Stimulated activated CD8-positive, alpha-beta memory T cell treated with anti-CD3 and anti-CD28 coated beads, Interleukin-4, amount 100 ng/mL, for 48 hours (primary cell): ENCODE measurements around the gene ZNF776.
"Not testable (repeated sequence)": the region's sequence is repeated elsewhere in the genome, so short reads cannot be mapped to it uniquely, and the experiment has no call there.

Experiments used
- DNase-seq: peaks from one replicate; pipeline ENCODE4 v3.0.0-alpha.2; 2020

The ZNF776 gene

GRCh38 chr19:57746580-57747471 is at the start of gene ZNF776:
Gene ZNF776, plus strand, starts transcription at chr19:57746815. Its CDS starts 244 bp downstream, at chr19:57747059.
- DNase-seq: peak; percentile 82

GRCh38 chr19:57701625-57702024 is 45.0 kb upstream of the ZNF776 start:
- no peak for DNase-seq

GRCh38 chr19:57706346-57706745 is 40.3 kb upstream of the ZNF776 start:
- no peak for DNase-seq

GRCh38 chr19:57708641-57709361 is 37.8 kb upstream of the ZNF776 start, which contains the start of gene ZNF154:
Gene ZNF154, minus strand, starts transcription at chr19:57709204. Its CDS starts 233 bp downstream, at chr19:57708971.
- peak; percentile 38 for DNase-seq

- DNase-seq: no peak
Measured at GRCh38 chr19:57709616-57710015, 37.0 kb upstream of the ZNF776 start.

DNA sequence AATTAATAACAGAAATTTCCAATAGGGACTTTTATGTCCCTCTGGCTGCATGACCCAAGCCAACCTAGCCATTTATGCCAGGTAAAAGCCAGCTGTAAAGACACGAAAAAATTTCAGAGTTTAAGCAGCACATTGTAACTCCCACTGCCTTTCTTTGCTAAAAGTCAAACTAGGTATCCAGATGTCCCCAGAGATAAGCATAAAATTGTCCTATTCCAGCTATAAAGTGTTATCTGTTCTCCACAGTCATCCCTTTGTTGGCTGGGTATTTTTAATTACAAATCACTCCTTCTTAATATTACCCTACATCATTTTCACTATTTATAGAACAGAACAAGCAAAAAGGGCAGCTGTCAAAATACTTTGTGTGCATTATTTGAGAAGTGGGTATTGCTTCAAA is 34.4 kb upstream of the ZNF776 start:
- no peak for DNase-seq

DNA sequence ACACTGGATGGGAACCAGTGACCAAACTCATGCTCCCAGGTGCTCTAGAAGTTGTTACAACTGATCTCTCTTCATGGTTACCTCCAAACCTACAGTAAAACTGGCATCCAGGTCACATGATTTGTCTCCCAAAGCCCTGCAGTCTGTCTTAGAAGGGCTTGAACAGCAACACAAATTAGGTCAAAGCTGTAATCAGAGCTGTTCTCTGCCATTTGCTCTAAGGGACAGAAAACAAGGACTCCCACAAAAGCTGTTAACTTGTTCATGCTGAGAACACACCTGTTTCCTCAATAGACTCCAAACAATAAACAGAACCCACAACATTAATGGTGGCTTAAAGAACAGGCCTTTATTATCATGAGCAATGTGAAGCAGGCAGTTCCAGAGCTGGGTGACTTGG is 27.2 kb upstream of the ZNF776 start:
- DNase-seq: no peak

DNA sequence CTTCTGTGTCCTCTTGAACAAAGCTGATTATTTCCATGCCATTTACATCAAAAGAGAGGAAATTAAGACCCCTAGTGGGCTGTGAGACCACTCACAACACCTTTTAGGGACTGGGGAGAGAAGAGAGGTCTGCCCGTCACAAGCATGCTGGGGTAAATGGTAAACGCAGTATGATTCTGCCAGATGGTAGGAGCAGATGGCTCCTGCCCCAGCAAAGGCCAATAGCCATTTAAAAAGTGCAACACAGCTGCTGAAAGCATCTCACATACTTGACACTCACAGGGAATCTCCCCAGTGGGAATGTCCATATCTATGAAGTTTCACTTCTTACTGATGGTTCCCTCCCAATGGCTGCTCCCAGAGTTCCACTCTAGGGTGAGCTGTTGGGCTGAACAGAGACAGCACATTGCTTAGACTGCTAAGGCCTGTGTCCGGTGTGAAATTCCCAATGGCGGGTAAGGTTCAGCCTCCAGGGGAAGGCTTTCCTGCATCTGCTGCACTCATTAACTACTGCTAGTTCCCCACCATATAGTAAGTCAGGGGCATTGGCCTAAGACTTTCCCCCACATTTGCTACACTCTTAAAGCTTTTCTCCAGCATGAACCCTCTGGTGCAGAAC is 26.6 kb upstream of the ZNF776 start:
- DNase-seq: no peak

GRCh38 chr19:57720878-57721277 is 25.7 kb upstream of the ZNF776 start:
- no peak for DNase-seq

DNA sequence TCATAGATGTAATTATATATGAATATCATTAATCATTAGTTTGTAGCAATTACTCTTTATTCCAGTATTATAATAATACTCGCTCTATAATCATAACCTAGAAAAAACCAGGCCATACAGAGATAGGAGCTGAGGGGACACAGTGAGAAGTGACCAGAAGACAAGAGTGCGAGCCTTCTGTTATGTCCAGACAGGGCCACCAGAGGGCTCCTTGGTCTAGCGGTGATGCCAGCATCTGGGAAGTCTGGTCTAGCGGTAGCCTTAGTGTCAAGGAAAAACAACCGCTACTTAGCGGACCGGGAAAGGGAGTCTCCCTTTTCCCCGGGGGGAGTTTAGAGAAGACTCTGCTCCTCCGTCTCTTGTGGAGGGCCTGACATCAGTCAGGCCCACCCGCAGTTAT is 8.3 kb upstream of the ZNF776 start:
- peak; percentile 56 for DNase-seq

- DNase-seq: not testable (repeated sequence)
Measured at GRCh38 chr19:57738770-57739169, 7.8 kb upstream of the ZNF776 start.

DNA sequence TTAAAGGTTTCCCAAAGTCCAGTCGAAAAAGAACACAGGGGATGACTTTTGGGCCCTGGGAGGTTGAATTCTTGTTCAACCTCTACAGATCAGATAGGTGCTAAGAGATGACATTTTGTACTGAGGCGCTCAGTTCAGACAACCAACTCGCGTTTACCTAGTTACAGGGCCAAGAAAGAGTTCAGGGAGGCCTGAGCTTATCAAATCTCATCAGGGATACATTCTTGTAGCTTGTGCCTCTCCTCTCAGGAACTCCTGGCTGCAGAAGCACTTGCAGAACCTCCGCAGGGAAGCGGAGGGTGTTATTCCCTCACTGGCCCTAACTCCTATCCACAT is 825 bp downstream of the ZNF776 start:
- no peak for DNase-seq

DNA sequence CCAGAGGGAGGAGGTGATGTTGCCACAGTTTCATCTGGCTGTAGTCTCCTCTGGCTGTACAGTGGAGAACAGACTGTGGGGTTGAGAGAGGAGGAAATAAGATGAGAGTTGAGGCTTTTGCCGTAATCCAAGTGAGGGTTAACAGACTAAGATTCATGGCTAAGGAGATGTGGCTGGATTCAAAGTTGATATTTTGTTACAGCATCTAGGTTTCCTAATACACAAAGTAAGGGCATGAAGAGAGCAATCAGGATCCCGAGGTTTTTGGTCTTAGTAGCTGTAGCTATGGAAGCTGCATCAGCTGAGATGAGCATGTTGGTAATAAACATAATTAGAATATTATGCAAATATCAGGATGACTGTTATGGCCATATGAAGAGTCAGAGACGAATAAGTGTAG is 1.4 kb downstream of the ZNF776 start:
- DNase-seq: no peak

- no peak for DNase-seq
Measured at GRCh38 chr19:57754091-57754673, 7.6 kb downstream of the ZNF776 start.

DNA sequence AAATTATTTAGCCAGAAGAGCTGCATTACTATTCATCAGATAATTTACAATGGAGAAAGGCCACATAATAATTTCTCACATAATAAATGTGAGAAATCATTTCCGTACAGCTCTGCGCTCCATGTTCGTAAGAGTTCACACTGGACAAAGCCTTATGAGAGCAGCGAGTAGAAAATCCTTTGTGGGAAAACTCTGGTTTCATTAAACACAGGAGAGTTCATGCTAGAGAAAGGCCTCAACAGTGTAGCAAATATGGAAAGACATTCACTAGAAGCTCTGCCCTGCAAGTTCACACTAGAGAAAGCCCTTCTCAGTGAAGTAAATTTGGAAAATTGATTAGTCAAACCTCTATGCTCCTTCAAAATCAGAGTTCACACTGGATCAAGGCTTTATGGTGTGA is 8.4 kb downstream of the ZNF776 start:
- DNase-seq: no peak

DNA sequence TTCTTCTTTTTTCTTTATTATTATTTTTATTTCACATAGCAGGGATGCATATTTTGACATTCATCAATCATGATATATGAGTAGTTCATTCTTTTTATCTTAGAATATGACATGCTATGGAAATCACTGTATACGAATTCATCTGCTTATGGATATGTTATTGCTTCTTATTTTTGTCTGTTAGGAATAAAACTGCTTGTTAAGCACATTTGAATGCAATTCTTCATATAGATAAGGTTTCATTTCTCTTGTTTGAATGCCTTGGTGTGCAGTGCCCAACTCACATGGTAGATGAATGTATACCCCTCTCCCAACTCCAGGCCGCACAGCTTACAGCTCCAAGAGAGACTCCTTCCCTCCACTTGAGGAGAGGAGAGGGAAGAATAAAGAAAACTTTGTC is 11.3 kb downstream of the ZNF776 start:
- DNase-seq: no peak

DNA sequence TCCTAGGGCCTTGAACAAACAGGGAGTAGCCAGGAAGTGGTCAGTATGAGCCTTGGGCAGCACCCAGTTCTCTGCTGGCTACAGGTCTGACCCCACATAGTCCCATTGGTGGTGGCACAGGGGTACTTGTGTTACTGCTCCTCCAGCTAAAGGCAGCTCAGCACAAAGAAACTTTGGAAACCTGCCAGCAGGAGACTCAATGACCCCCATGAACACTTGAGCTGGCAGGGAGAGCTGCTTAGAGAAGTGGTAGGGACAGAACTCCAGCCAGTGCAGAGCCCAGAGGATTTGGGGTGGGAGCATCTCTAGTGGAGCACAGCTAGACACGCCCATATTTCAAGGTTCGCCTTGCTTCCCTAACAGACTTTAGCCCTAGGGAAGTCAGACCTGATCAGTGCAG is 12.5 kb downstream of the ZNF776 start:
- DNase-seq: no peak

DNA sequence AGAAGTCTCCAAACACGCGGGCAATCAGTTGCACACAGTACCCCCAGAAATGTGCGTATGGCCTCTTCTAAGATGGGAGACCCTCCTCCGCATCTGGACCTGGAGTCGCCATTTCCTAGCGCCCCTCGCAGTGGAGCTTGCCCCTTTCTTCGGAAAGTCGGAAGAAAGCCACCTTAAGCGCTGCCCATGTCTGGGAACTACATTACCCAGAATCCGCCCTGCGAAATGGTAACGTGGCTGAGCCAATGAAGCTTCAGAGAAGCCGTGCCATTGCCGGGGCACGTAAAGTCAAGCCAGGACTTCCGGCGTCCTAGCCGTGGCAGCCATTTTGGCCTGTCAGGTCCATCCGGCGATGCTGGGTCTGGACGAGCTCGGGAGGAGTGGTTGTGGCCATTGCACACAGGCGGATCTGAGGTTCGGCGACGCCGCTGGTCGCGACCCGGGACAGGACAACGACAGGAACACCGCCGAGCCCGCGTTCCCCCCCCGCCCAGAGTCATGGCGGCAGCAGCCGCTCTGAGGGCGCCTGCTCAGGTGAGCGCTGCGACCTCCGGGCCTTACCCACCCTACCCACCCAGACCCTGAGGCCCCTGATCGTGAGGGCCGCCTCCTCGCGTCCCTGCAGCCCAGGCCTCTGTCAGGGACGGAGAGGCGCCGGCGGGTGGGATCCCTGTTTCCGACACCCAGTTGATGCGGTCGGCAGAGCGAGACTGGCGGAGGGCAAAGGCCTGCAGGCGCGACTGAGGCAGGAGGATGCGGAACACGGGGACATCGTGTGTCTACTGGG is 22.9 kb downstream of the ZNF776 start, which contains the start of gene ZNF586:
Gene ZNF586, plus strand, starts transcription at position 332 of the 787 bp plus-strand sequence. Its CDS starts 167 bp downstream, at position 499.
- DNase-seq: peak; percentile 89

- no peak for DNase-seq
Measured at GRCh38 chr19:57771417-57771816, 24.8 kb downstream of the ZNF776 start.

DNA sequence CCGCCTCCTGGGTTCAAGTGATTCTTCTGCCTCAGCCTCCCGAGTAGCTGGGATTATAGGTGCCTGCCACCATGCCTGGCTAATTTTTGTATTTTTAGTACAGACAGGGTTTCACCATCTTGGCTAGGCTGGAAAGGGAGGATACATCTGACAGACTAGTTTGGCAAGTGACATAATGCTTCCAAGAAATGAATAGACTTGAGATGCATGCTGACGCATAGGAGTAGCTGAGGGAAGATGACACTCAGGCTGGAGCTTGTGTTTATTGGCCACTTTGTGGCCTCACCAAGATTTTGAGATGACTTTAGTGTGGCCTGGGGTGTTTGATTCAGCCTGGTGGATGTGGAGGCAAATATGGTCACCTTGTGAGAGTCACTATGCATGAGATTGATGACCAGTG is 26.9 kb downstream of the ZNF776 start:
- no peak for DNase-seq

- DNase-seq: no peak
Measured at GRCh38 chr19:57776764-57777296, 30.2 kb downstream of the ZNF776 start.

DNA sequence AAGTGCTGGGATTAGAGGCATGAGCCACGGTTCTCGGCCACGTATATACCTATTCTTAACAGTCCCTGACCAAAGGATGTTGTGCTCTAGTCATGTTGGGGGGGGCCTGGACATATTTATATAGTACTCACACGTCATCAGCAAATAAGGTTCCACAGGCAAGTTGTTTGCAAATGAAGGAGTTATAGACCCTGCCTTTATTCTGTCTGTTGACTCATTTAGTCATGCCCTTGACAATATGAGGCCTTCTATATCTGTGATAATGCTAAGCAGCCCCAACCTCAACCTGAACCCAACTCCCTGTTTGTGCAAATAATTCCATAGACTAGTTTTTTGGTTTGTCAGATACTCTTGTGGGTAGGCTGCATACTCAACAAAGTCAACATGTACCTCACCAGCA is 31.7 kb downstream of the ZNF776 start:
- DNase-seq: no peak
